GM12864 (cell line): Measurements from ENCODE around the gene ABTB1.

ENCODE experiments used
- DNase-seq: peaks from one replicate; pipeline ENCODE4 v3.0.0-alpha.2; 2011; ENCODE audit warnings: low read depth
- H3K4me3 ChIP-seq: 2 replicates; pipeline ENCODE4 v1.5.1; 2011; ENCODE audit warnings: mild to moderate bottlenecking, low read depth, low read length, control low read depth
- CTCF ChIP-seq: IDR thresholded peaks from 2 replicates; pipeline ENCODE4 v1.5.1; 2011; ENCODE audit warnings: low read depth, mild to moderate bottlenecking, moderate library complexity, low read length, control low read depth, inconsistent platforms; ENCODE audit errors: missing control alignments

The ABTB1 gene

GRCh38 chr3:127706785-127707351 is 34.1 kb downstream of the ABTB1 start:
- no peak for DNase-seq
- no peak overlapping the region for H3K4me3 ChIP-seq
- TF ChIP-seq CTCF: no peak

DNA sequence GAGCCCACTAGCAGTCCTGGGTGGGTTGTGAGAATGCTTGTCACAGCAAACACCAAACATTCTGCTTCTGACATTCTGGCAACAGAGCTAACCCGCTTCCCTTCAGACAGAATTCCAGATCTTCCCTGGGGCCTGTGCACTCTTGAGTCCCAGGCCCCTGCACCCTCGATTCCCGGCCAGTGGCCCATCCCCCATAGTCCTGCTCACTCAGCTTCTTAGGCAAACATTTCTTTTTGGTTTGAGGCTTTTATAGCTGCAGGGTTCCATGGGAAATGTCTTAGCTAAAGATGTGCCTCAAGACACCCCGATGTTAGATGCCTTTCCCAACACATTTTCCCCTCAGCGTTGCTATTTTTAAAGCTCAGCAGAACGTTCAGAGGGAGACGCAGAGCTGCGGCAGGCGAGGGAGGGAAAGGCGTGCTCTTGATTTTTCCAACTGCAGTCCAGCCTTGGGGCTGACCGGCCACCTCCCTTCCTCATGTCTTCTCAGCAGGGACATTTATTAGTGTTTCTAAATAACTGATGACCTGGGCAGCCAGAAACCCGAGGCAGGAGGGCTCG is 35.2 kb downstream of the ABTB1 start:
- TF ChIP-seq CTCF: no peak
- H3K4me3 ChIP-seq: no peak overlapping the region
- no peak for DNase-seq

- no peak for DNase-seq
- TF ChIP-seq CTCF: no peak
- H3K4me3 ChIP-seq: no peak overlapping the region
Observed at GRCh38 chr3:127708837-127709236, 36.1 kb downstream of the ABTB1 start.

GRCh38 chr3:127709320-127710060 is 36.7 kb downstream of the ABTB1 start:
- no peak overlapping the region for H3K4me3 ChIP-seq
- no peak for TF ChIP-seq CTCF
- no peak for DNase-seq

- H3K4me3 ChIP-seq: no peak overlapping the region
- no peak for TF ChIP-seq CTCF
- DNase-seq: no peak
Observed at GRCh38 chr3:127710155-127710941, 37.6 kb downstream of the ABTB1 start.

- no peak for DNase-seq
- no peak overlapping the region for H3K4me3 ChIP-seq
- no peak for TF ChIP-seq CTCF
Observed at GRCh38 chr3:127711021-127711695, 38.4 kb downstream of the ABTB1 start.
